Non-pigmented ciliary epithelial cell (primary cell): ENCODE data around the gene TNIK.

Experiments
- DNase-seq: peaks from one replicate; pipeline ENCODE4 v3.0.0-alpha.2; 2010; ENCODE audit warnings: low read depth

Gene TNIK

GRCh38 chr3:171459942-171460724, at the start of gene TNIK:
TSS of gene TNIK (minus strand) at chr3:171460405. CDS start at chr3:171460063, 342 bp downstream.
- DNase-seq, result peak; percentile 86

GRCh38 chr3:171508676-171509075, 48.5 kb upstream of the TNIK start:
- DNase-seq, result no peak

- DNase-seq, result no peak
These were observed 48.0 kb upstream of the TNIK start for GRCh38 chr3:171508206-171508605.

- DNase-seq, result no peak
These were observed 46.6 kb upstream of the TNIK start for GRCh38 chr3:171506743-171507319.

GRCh38 chr3:171505822-171506333, 45.7 kb upstream of the TNIK start:
- DNase-seq, result no peak

GRCh38 chr3:171504376-171504775, 44.2 kb upstream of the TNIK start:
- DNase-seq, result no peak

GRCh38 chr3:171503817-171504216, 43.6 kb upstream of the TNIK start:
- DNase-seq, result no peak

GRCh38 chr3:171498921-171499320, 38.7 kb upstream of the TNIK start:
- no peak for DNase-seq

- no peak for DNase-seq
These were observed 37.3 kb upstream of the TNIK start for GRCh38 chr3:171497468-171497867.

- DNase-seq, result no peak
These were observed 35.2 kb upstream of the TNIK start for GRCh38 chr3:171495413-171495812.

GRCh38 chr3:171494457-171495109, 34.4 kb upstream of the TNIK start:
- no peak for DNase-seq

GRCh38 chr3:171491361-171491760, 31.2 kb upstream of the TNIK start:
- DNase-seq, result no peak

GRCh38 chr3:171490901-171491300, 30.7 kb upstream of the TNIK start:
- no peak for DNase-seq

- no peak for DNase-seq
These were observed 29.1 kb upstream of the TNIK start for GRCh38 chr3:171489348-171489747.

- DNase-seq, result no peak
These were observed 28.3 kb upstream of the TNIK start for GRCh38 chr3:171488479-171488878.

GRCh38 chr3:171487382-171487781, 27.2 kb upstream of the TNIK start:
- DNase-seq, result no peak

- DNase-seq, result no peak
These were observed 25.1 kb upstream of the TNIK start for GRCh38 chr3:171485338-171485737.

GRCh38 chr3:171481011-171481410, 20.8 kb upstream of the TNIK start:
- DNase-seq, result no peak

GRCh38 chr3:171480526-171480925, 20.3 kb upstream of the TNIK start:
- no peak for DNase-seq

- DNase-seq, result no peak
These were observed 16.4 kb upstream of the TNIK start for GRCh38 chr3:171476532-171477102.

GRCh38 chr3:171472552-171472951, 12.3 kb upstream of the TNIK start:
- DNase-seq, result no peak

GRCh38 chr3:171470714-171471227, 10.6 kb upstream of the TNIK start:
- DNase-seq, result no peak
